SK-N-SH (cell line): ENCODE measurements around the gene TNK2. TPM values are rescaled to one million over a fixed set of nuclear protein-coding genes. Genes with fewer than 3 reads are reported as not detected.

Source experiments
- polyA plus RNA-seq, 3 experiments: library from polyadenylated mRNA; depleted of rRNA; stranded (reverse); fragments of >200 nt; gene quantifications; 2 replicates each; pipeline ENCODE4 v1.2.3, GENCODE V29; 2012
- small RNA-seq, 7 experiments: library from RNA; depleted of rRNA; stranded (forward); fragments of <200 nt; gene quantifications; one replicate each; pipeline ENCODE3, GENCODE V24; 2012

Gene TNK2
- polyA plus RNA-seq, 1 of the 3 experiments (the other 2 are of a cell fraction) = 17.3 TPM

Small RNA genes within 50 kb of the gene (small RNA-seq; reads per million reads assigned to genes)
- gene MIR6829 (0 reads per million in 7 experiments), gene RNU2-11P (0 reads per million in 7 experiments)

Other genes starting within 250 kb of the TNK2 start
- 0.31 and 0.36 TPM in 2 replicates for gene MUC20, start 187.6 kb downstream of the TNK2 start, polyA plus RNA-seq (2012; rRNA removed)
- 0.06 and 0.07 TPM in 2 replicates for gene MUC4, start 96.6 kb downstream of the TNK2 start, polyA plus RNA-seq (2012; rRNA removed)
- gene TFRC, start 173.5 kb upstream of the TNK2 start, polyA plus RNA-seq (2012; rRNA removed) = 35.0 and 53.5 TPM in 2 replicates